Naive B cell (primary cell): Measurements from ENCODE around the gene ANGPTL2. TPM values are rescaled to one million over a fixed set of nuclear protein-coding genes. Genes with fewer than 3 reads are reported as not detected.

Experiments
- ATAC-seq, 2 donors: fragments of 150-1000 bp; cut with Tn5 transposase; 2 replicates each; pipeline ENCODE4 v1.10.0; 2021; ENCODE audit warnings: low read depth in 2 of 2, mild to moderate bottlenecking in 2 of 2, moderate library complexity in 2 of 2
- DNase-seq: peaks from one replicate; pipeline ENCODE4 v3.0.0; 2022
- H3K27ac Mint-ChIP-seq, 6 donors: one replicate each; pipeline ENCODE4 v1.8.0; 2020 to 2022; ENCODE audit warnings: mild to moderate bottlenecking in 6 of 6, mixed read lengths in 6 of 6, moderate library complexity in 5 of 6, inconsistent platforms in 2 of 6
- H3K27me3 Mint-ChIP-seq, 3 donors: one replicate each; pipeline ENCODE4 v1.8.0; 2021 to 2022; ENCODE audit warnings: mixed read lengths in 3 of 3, mild to moderate bottlenecking in 1 of 3
- H3K36me3 Mint-ChIP-seq, 2 donors: one replicate each; pipeline ENCODE4 v1.8.0; 2020 to 2022; ENCODE audit warnings: mixed read lengths in 2 of 2, inconsistent platforms in 1 of 2, mild to moderate bottlenecking in 1 of 2
- H3K4me1 Mint-ChIP-seq, 3 donors: one replicate each; pipeline ENCODE4 v1.8.0; 2020 to 2022; ENCODE audit warnings: mixed read lengths in 3 of 3, inconsistent platforms in 1 of 3, mild to moderate bottlenecking in 1 of 3, moderate library complexity in 1 of 3
- H3K4me3 Mint-ChIP-seq, 8 donors: one replicate each; pipeline ENCODE4 v1.8.0; 2020 to 2022; ENCODE audit warnings: mild to moderate bottlenecking in 8 of 8, mixed read lengths in 8 of 8, moderate library complexity in 8 of 8, inconsistent platforms in 2 of 8
- H3K9me3 Mint-ChIP-seq, 7 donors: one replicate each; pipeline ENCODE4 v1.8.0; 2020 to 2022; ENCODE audit warnings: mixed read lengths in 7 of 7, mild to moderate bottlenecking in 5 of 7, inconsistent platforms in 2 of 7, moderate library complexity in 1 of 7
- polyA plus RNA-seq, 6 donors: library from polyadenylated mRNA; unstranded; fragments of 300-500 nt; fragmentation: Illumina TruSeq; gene quantifications; one replicate each; pipeline ENCODE4 v1.2.3, GENCODE V29; 2021; ENCODE audit warnings: low read depth in 6 of 6

Gene ANGPTL2
- polyA plus RNA-seq, 6 donors from 2014 or later = not detected

GRCh38 chr9:127137640-127138360, 15.4 kb upstream of the ANGPTL2 start:
- ATAC-seq (no peak), DNase-seq (no peak)
- Mint-ChIP-seq H3K27ac (no peak overlapping the region), H3K4me1 (peaks cover 0 to 5% (median 0%) of the 10 kb centered on the region in 3 donors), H3K9me3 (no peaks in the 10 kb centered on the region), H3K27me3 (no peaks in the 10 kb centered on the region), H3K36me3 (peaks cover 0 to 5% of the 10 kb centered on the region in 2 donors), H3K4me3 (no peak overlapping the region)

DNA sequence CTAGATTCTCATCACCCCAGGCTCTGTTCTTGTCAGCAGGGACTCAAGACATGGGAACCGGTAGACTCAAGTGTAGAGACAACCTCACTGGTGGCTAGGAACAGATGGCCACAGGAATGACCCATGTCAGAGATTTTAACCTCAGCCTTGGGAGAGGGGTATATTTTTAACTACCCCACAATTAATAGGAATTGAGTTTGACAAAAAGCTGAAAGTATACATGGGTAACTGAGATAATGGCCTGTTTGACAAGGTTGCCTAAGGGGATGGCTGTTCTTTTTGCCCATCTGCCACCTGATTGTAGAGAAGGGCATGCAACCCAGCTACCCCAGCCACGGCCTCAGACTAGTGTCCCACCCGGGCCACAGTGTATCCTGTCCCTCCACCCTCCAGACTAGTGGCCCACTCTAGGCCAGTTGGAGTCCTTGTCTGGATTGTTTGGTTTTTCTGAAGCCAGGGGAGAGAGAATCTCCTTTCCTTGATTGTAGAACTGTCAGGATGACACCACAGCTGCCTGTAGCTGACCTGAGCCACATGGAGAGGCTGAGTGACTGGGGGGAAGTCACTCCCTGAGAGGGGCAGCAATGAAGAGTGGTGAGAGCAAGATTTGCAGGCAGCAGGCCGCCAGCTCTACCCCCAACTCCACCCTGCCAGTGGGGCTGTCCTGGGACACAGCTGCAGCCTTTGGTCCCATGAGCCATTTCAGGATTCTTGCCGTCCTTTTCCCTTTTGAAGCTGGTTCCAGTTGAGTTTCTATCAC, 14.6 kb upstream of the ANGPTL2 start:
- no peak for DNase-seq
- Mint-ChIP-seq H3K4me1 (peaks cover 0 to 5% (median 0%) of the 10 kb centered on the region in 3 donors), H3K4me3 (no peak overlapping the region), H3K27ac (no peak overlapping the region), H3K36me3 (peaks cover 0 to 10% of the 10 kb centered on the region in 2 donors), H3K27me3 (no peaks in the 10 kb centered on the region), H3K9me3 (no peaks in the 10 kb centered on the region)
- no peak for ATAC-seq

DNA sequence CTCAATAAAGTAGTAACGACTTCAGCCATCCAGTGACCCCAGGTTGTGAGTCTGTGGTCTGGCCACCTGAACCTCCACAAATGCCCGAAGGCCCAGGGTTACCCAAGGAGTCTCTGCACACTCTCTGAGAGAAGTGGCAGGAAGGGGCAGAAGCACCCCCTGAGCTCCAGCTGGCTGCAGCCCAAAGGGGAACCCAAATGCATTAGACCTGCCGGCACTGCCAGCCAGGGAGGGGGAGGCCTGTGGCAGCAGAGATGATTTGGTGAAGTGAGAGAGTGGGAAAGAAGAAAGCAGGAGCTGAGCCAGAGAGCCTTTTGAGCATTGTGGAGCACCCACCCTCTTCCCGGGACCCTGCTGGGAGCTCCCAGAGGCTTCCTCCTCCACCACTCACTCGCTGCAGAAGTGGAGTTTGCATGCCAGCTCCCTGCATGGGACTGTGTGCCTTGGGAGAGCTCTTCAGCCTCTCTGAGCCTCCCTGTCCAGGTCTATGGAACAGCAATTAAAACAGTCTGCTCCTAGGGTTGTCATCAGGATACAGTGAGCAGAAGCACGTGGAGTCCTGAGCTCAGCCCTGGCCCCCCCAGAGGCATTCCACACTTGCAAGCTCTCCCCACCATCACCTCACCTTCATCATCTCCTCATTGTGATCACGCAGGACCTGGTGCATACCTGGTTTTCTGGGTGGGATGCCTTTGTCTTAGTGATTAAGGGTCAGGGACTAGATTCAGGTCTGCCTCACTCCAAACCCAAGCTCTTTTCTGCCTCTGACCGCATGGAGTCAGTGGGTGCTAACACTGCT, 13.8 kb upstream of the ANGPTL2 start:
- Mint-ChIP-seq H3K4me1 (peaks cover 0 to 5% (median 0%) of the 10 kb centered on the region in 3 donors), H3K27me3 (no peaks in the 10 kb centered on the region), H3K27ac (no peak overlapping the region), H3K36me3 (peaks cover 0 to 10% of the 10 kb centered on the region in 2 donors), H3K4me3 (no peak overlapping the region), H3K9me3 (no peaks in the 10 kb centered on the region)
- ATAC-seq (no peak), DNase-seq (no peak)

DNA sequence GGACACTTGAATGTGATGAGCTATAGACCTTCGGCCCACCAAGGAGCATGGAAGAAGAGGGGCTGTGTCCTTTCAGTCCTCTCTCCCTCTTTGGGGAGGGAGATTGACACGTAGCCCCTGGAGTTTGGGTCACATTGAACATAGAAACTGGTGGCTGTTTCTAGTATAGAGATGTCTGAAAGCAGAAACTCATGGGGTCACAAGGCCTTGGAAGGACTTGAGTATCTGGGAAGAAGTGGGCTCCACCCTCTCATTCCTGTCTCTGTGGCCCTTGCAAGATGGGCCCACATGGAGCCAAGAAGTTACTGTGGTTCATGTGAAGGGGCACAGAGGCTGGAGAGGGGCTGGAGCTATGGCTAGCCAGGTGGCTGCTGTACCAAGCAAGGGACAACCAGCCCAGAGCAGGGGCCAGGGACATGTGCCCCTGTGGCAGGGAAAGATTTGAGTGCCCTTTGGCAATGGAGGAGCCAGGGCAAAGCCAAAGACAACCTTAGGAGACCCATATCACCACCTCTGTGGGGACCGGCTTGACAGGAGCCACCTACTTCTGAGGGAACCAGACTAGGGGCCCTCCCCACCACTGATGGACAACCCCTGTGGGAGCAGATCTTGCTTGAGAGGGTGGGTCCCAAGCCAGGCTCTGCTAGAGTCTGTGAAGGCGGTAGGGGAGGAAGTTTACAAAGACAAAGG, 12.8 kb upstream of the ANGPTL2 start:
- no peaks in the 10 kb centered on the region for H3K9me3 Mint-ChIP-seq
- DNase-seq (no peak), ATAC-seq (no peak)
- H3K36me3 Mint-ChIP-seq = peaks cover 0 to 10% of the 10 kb centered on the region in 2 donors
- no peak overlapping the region for H3K4me3 Mint-ChIP-seq
- peaks cover 0 to 5% (median 0%) of the 10 kb centered on the region in 3 donors for H3K4me1 Mint-ChIP-seq
- no peaks in the 10 kb centered on the region for H3K27me3 Mint-ChIP-seq
- H3K27ac Mint-ChIP-seq = no peak overlapping the region

GRCh38 chr9:127133739-127134167, 11.3 kb upstream of the ANGPTL2 start:
- Mint-ChIP-seq H3K9me3 (no peaks in the 10 kb centered on the region), H3K4me1 (peaks cover 0 to 5% (median 0%) of the 10 kb centered on the region in 3 donors), H3K4me3 (no peak overlapping the region), H3K27ac (peak overlapping the region in 1 of 6 donors; percentile 18), H3K27me3 (no peaks in the 10 kb centered on the region), H3K36me3 (peaks cover 0 to 10% of the 10 kb centered on the region in 2 donors)
- ATAC-seq = no peak
- DNase-seq = no peak

DNA sequence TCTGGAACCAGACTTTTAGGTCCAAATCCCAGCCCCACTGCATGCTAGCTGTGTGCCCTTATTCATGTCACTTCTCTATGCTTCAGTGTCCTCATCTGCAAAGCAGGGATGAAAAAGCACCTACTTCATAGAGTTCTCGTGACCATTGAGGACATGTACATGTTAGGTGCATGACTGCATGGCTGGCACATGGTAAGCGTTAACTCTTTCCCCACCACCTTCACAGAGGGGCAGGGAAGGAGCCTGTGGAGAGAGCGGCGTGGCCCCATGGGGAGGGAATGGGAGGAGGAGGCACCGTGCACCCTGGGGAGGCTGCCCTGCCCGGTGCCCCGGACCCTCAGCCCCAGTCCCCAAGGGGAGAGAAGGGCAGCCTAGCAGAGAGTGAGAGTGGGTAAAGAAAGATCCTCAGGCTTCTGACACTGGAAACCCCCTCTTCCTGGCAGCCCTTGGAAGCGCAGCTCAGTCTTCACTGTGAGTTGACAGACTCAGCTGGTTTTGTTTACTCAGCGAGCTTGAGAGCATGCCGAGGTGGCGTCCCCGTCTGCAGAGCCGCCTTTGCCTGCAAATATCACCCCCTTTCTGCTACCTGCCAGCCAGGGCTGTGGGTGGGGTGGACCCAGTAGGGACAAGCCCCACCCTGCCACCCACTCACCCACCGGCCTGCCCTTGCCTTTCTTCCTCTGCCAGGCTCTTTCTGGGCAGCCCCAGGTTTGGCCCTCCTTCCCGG, 10.6 kb upstream of the ANGPTL2 start:
- no peak for DNase-seq
- H3K4me3 Mint-ChIP-seq = no peak overlapping the region
- peaks cover 0 to 10% of the 10 kb centered on the region in 2 donors for H3K36me3 Mint-ChIP-seq
- H3K9me3 Mint-ChIP-seq = no peaks in the 10 kb centered on the region
- peak overlapping the region in 1 of 6 donors; percentile 57 for H3K27ac Mint-ChIP-seq
- H3K27me3 Mint-ChIP-seq = no peaks in the 10 kb centered on the region
- peaks cover 0 to 5% (median 0%) of the 10 kb centered on the region in 3 donors for H3K4me1 Mint-ChIP-seq
- no peak for ATAC-seq

DNA sequence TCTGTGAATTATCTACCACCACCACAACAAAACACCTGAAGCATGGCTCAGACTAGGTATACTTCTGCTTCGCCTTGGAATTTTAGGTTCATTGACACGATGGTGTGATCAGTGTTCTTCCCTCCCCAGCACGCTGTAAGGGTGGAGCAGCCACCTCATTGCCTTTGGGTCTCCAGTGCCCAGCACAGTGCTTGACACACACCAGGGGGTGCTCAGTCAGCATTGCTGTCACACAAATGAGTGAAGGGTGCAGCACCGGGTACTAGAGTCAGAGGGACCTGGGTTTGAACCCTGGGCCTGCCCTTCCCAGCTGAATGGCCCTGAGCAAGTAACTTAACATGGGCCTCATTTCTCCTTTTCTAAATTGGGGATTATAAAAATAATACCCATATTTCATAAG, 9.9 kb upstream of the ANGPTL2 start:
- ATAC-seq (no peak), DNase-seq (no peak)
- no peak overlapping the region for H3K27ac Mint-ChIP-seq
- no peaks in the 10 kb centered on the region for H3K27me3 Mint-ChIP-seq
- peaks cover 0 to 5% (median 0%) of the 10 kb centered on the region in 3 donors for H3K4me1 Mint-ChIP-seq
- no peaks in the 10 kb centered on the region for H3K9me3 Mint-ChIP-seq
- H3K4me3 Mint-ChIP-seq = peak overlapping the region in 1 of 8 donors; percentile 53
- H3K36me3 Mint-ChIP-seq = peaks cover 0 to 10% of the 10 kb centered on the region in 2 donors

GRCh38 chr9:127131871-127132270, 9.4 kb upstream of the ANGPTL2 start:
- DNase-seq = no peak
- no peak overlapping the region for H3K4me3 Mint-ChIP-seq
- H3K27ac Mint-ChIP-seq = no peak overlapping the region
- ATAC-seq = no peak
- peaks cover 0 to 5% (median 2%) of the 10 kb centered on the region in 3 donors for H3K4me1 Mint-ChIP-seq
- H3K27me3 Mint-ChIP-seq = peaks cover 0 to 3% (median 0%) of the 10 kb centered on the region in 3 donors
- H3K36me3 Mint-ChIP-seq = peaks cover 0 to 15% of the 10 kb centered on the region in 2 donors
- no peaks in the 10 kb centered on the region for H3K9me3 Mint-ChIP-seq

GRCh38 chr9:127130661-127131538, 8.5 kb upstream of the ANGPTL2 start:
- no peak overlapping the region for H3K4me3 Mint-ChIP-seq
- DNase-seq (no peak), ATAC-seq (no peak)
- H3K9me3 Mint-ChIP-seq = no peaks in the 10 kb centered on the region
- peaks cover 0 to 11% (median 4%) of the 10 kb centered on the region in 3 donors for H3K4me1 Mint-ChIP-seq
- no peak overlapping the region for H3K27ac Mint-ChIP-seq
- peaks cover 0 to 12% (median 0%) of the 10 kb centered on the region in 3 donors for H3K27me3 Mint-ChIP-seq
- peaks cover 0 to 21% of the 10 kb centered on the region in 2 donors for H3K36me3 Mint-ChIP-seq

- peaks cover 0 to 18% (median 0%) of the 10 kb centered on the region in 3 donors for H3K27me3 Mint-ChIP-seq
- peaks cover 0 to 21% of the 10 kb centered on the region in 2 donors for H3K36me3 Mint-ChIP-seq
- no peak for DNase-seq
- no peak for ATAC-seq
- H3K4me1 Mint-ChIP-seq = peaks cover 0 to 11% (median 0%) of the 10 kb centered on the region in 3 donors
- H3K27ac Mint-ChIP-seq = no peak overlapping the region
- H3K4me3 Mint-ChIP-seq = no peak overlapping the region
- H3K9me3 Mint-ChIP-seq = no peaks in the 10 kb centered on the region
Measured at GRCh38 chr9:127130235-127130634, 7.8 kb upstream of the ANGPTL2 start.

DNA sequence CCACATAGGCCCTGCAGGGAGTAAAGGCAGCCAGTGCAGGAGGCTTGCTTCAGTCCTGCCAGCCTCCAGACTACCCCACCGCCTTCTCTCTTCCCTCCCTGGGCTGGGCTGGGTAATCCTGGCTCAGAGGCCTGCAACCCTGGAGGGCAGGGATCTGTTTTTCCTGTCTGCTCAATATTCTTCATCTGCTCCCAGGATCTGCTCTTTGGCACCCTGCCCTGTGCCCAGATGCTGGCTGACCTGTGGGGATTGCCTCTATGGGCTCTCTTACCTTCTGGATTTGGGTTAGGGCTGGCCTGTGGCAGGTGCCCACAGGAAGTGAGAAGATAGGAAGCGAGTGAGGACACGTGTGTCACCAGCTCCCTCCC, 7.3 kb upstream of the ANGPTL2 start:
- H3K27me3 Mint-ChIP-seq = peaks cover 0 to 18% (median 0%) of the 10 kb centered on the region in 3 donors
- H3K4me3 Mint-ChIP-seq = no peak overlapping the region
- ATAC-seq = no peak
- DNase-seq = no peak
- peaks cover 0 to 11% (median 0%) of the 10 kb centered on the region in 3 donors for H3K4me1 Mint-ChIP-seq
- H3K9me3 Mint-ChIP-seq = no peaks in the 10 kb centered on the region
- H3K36me3 Mint-ChIP-seq = peaks cover 0 to 21% of the 10 kb centered on the region in 2 donors
- no peak overlapping the region for H3K27ac Mint-ChIP-seq
